ENCODE data around the gene FAM153A.
"Not testable (repeated sequence)": the region's sequence is repeated elsewhere in the genome, so short reads cannot be mapped to it uniquely, and the experiment has no call there.

GRCh38 chr5:177689011-177689610, 93.6 kb downstream of the FAM153A start:
- TF ChIP-seq POLR2AphosphoS5 (IDR thresholded peaks at IDR 0.05; ENCODE audit: low read depth, low read length); POLR2A (IDR thresholded peaks at IDR 0.05; ENCODE audit: low read depth, low read length); SPI1 (IDR thresholded peaks at IDR 0.05; ENCODE audit: low read depth, low read length); TAF1 (IDR thresholded peaks at IDR 0.05; ENCODE audit: low read depth, low read length); PAX5 (IDR thresholded peaks at IDR 0.05; ENCODE audit: insufficient read depth, low read length, severe bottlenecking); POU2F2 (IDR thresholded peaks at IDR 0.05; ENCODE audit: low read depth, low read length): not testable (repeated sequence)

Data from GM12891 (cell line).